Regular cardiac myocyte (primary cell): ENCODE data around the gene SLC6A9. TPM values are rescaled to one million over a fixed set of nuclear protein-coding genes. Genes with fewer than 3 reads are reported as not detected.

Experiments
- total RNA-seq: library from RNA; depleted of rRNA; stranded (reverse); fragments of >200 nt; gene quantifications from 2 replicates; pipeline ENCODE4 v1.2.3, GENCODE V29; 2014

SLC6A9 gene
- total RNA-seq, result 2.1 and 4.2 TPM in 2 replicates

GRCh38 chr1:44031252-44032169 lies at the start of gene SLC6A9:
SLC6A9 (minus strand) TSS chr1:44031462; CDS start chr1:44024277, 7,185 bp downstream.

GRCh38 chr1:43991476-43992231 lies 39.6 kb downstream of the SLC6A9 start, which contains the start of gene CCDC24:
CCDC24 (plus strand) TSS chr1:43991599; CDS start chr1:43991879, 280 bp downstream.

GRCh38 chr1:43978551-43979260 lies 52.6 kb downstream of the SLC6A9 start, which contains the start of gene B4GALT2:
B4GALT2 (plus strand) TSS chr1:43979210; CDS start chr1:43981161, 1,951 bp downstream.

GRCh38 chr1:43974443-43975248 lies 56.6 kb downstream of the SLC6A9 start, which contains the start of gene ATP6V0B:
ATP6V0B (plus strand) TSS chr1:43974960; CDS start chr1:43975041, 81 bp downstream.

GRCh38 chr1:43969746-43970466 lies 61.4 kb downstream of the SLC6A9 start, which contains the start of gene DPH2:
DPH2 (plus strand) TSS chr1:43970010; CDS start chr1:43970176, 166 bp downstream.

Other genes with a start within 250 kb of the SLC6A9 start
- gene ARTN, start 97.7 kb downstream of the SLC6A9 start, total RNA-seq, result not detected in 2 replicates
- 19.9 and 20.3 TPM in 2 replicates for gene IPO13, start 84.5 kb downstream of the SLC6A9 start, total RNA-seq
- 10.1 and 19.7 TPM in 2 replicates for gene DPH2, start 61.5 kb downstream of the SLC6A9 start, total RNA-seq
- gene ATP6V0B, start 56.5 kb downstream of the SLC6A9 start, total RNA-seq, result 125 and 162 TPM in 2 replicates
- 75.3 and 79.8 TPM in 2 replicates for gene B4GALT2, start 52.3 kb downstream of the SLC6A9 start, total RNA-seq
- 2.3 and 4.5 TPM in 2 replicates for gene CCDC24, start 39.9 kb downstream of the SLC6A9 start, total RNA-seq
- under 0.01 and 0.19 TPM in 2 replicates for gene KLF17, start 87.4 kb upstream of the SLC6A9 start, total RNA-seq
- gene KLF18, start 110.2 kb upstream of the SLC6A9 start, total RNA-seq, result not detected in 2 replicates
- 13.2 and 33.7 TPM in 2 replicates for gene DMAP1, start 182.0 kb upstream of the SLC6A9 start, total RNA-seq